ENCODE measurements around the gene SPOP. TPM values are rescaled to one million over a fixed set of nuclear protein-coding genes. Genes with fewer than 3 reads are reported as not detected.

SPOP gene
- total and polyA plus RNA-seq, 9 of the 15 experiments (the other 6 are each of a cell fraction or from before 2014, with no cell fraction given): 34.2 to 65.9 (median 39.7) TPM

DNA sequence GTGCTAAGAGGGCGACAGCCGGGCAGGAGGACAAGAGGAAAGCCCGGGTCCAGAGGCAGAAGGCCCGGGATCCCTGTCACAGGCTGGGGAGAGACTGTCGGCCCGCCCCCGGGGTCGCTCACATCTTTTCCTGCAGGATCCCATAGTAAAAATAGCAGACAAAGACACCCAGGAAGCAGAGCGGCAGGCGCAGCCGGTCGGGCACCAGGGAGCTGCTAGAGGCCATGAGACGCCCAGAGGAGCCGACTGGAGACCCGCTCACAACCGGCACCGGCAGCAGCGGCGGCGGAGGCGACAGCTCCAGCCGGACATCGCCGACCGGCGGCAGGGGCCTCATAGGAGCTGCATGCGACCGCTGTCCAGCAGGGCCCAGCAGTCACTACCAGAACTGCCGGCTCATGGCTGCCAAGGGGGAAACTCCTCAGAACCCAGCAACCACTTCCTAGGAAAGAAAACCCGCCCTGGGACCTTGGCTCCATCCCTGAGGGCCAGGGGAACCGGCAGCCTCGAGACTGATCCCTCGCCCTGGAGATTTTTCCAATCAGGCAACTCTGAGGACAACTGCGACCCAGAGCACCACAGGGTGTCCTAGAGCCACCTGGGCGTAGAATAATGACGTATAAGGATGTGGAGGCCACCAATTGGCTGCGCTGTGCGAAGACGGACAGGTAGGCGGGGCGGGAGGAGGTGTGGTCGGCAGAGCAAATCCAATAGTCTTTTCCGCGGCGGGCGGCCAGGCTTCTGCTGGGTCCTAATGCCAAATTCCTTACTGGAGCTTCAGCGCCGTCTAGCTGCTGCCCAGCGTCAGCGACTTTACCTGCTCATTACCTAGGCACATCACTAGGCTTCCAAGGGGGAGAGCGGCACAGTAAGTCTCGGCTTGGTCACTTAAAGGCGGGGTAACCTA, 30.0 kb upstream of the SPOP start, which contains the start of gene SLC35B1 (continued):
- TF ChIP-seq, protein P1, sequence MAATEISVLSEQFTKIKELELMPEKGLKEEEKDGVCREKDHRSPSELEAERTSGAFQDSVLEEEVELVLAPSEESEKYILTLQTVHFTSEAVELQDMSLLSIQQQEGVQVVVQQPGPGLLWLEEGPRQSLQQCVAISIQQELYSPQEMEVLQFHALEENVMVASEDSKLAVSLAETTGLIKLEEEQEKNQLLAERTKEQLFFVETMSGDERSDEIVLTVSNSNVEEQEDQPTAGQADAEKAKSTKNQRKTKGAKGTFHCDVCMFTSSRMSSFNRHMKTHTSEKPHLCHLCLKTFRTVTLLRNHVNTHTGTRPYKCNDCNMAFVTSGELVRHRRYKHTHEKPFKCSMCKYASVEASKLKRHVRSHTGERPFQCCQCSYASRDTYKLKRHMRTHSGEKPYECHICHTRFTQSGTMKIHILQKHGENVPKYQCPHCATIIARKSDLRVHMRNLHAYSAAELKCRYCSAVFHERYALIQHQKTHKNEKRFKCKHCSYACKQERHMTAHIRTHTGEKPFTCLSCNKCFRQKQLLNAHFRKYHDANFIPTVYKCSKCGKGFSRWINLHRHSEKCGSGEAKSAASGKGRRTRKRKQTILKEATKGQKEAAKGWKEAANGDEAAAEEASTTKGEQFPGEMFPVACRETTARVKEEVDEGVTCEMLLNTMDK (IDR thresholded peaks at IDR 0.05; ENCODE audit: borderline replicate concordance, insufficient read depth, low read depth, low read length, poor library complexity, severe bottlenecking): peak; percentile 84
- TF ChIP-seq XRCC5 (IDR thresholded peaks at IDR 0.05; ENCODE audit: low read depth, low read length) (peak; percentile 99), SNRNP70 (optimal IDR thresholded peaks at IDR 0.05; ENCODE audit: low read depth, low read length) (no peak), NCOR1 (IDR thresholded peaks at IDR 0.05) (0 out of 2 replicates have a peak, but pooled peaks have one; percentile 29), BRCA1 (IDR thresholded peaks at IDR 0.05) (no peak), BRCA1 (CRISPR knock-in tag; IDR thresholded peaks at IDR 0.05) (no peak), MECOM (CRISPR knock-in tag; IDR thresholded peaks at IDR 0.05) (no peak)
- TF ChIP-seq, protein P2, sequence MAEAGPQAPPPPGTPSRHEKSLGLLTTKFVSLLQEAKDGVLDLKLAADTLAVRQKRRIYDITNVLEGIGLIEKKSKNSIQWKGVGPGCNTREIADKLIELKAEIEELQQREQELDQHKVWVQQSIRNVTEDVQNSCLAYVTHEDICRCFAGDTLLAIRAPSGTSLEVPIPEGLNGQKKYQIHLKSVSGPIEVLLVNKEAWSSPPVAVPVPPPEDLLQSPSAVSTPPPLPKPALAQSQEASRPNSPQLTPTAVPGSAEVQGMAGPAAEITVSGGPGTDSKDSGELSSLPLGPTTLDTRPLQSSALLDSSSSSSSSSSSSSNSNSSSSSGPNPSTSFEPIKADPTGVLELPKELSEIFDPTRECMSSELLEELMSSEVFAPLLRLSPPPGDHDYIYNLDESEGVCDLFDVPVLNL (CRISPR knock-in tag; IDR thresholded peaks at IDR 0.05; ENCODE audit: low read depth): 0 out of 2 replicates have a peak, but pooled peaks have one; percentile 40
- TF ChIP-seq, protein P3, sequence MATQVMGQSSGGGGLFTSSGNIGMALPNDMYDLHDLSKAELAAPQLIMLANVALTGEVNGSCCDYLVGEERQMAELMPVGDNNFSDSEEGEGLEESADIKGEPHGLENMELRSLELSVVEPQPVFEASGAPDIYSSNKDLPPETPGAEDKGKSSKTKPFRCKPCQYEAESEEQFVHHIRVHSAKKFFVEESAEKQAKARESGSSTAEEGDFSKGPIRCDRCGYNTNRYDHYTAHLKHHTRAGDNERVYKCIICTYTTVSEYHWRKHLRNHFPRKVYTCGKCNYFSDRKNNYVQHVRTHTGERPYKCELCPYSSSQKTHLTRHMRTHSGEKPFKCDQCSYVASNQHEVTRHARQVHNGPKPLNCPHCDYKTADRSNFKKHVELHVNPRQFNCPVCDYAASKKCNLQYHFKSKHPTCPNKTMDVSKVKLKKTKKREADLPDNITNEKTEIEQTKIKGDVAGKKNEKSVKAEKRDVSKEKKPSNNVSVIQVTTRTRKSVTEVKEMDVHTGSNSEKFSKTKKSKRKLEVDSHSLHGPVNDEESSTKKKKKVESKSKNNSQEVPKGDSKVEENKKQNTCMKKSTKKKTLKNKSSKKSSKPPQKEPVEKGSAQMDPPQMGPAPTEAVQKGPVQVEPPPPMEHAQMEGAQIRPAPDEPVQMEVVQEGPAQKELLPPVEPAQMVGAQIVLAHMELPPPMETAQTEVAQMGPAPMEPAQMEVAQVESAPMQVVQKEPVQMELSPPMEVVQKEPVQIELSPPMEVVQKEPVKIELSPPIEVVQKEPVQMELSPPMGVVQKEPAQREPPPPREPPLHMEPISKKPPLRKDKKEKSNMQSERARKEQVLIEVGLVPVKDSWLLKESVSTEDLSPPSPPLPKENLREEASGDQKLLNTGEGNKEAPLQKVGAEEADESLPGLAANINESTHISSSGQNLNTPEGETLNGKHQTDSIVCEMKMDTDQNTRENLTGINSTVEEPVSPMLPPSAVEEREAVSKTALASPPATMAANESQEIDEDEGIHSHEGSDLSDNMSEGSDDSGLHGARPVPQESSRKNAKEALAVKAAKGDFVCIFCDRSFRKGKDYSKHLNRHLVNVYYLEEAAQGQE (IDR thresholded peaks at IDR 0.05; ENCODE audit: borderline replicate concordance): peak; percentile 44
- TF ChIP-seq, protein P3 (CRISPR knock-in tag; IDR thresholded peaks at IDR 0.05; ENCODE audit: low read depth): peak; percentile 77
- TF ChIP-seq, protein P4, sequence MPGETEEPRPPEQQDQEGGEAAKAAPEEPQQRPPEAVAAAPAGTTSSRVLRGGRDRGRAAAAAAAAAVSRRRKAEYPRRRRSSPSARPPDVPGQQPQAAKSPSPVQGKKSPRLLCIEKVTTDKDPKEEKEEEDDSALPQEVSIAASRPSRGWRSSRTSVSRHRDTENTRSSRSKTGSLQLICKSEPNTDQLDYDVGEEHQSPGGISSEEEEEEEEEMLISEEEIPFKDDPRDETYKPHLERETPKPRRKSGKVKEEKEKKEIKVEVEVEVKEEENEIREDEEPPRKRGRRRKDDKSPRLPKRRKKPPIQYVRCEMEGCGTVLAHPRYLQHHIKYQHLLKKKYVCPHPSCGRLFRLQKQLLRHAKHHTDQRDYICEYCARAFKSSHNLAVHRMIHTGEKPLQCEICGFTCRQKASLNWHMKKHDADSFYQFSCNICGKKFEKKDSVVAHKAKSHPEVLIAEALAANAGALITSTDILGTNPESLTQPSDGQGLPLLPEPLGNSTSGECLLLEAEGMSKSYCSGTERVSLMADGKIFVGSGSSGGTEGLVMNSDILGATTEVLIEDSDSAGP (CRISPR knock-in tag; IDR thresholded peaks at IDR 0.05): 0 out of 2 replicates have a peak, but pooled peaks have one; percentile 59
- TF ChIP-seq, protein P5, sequence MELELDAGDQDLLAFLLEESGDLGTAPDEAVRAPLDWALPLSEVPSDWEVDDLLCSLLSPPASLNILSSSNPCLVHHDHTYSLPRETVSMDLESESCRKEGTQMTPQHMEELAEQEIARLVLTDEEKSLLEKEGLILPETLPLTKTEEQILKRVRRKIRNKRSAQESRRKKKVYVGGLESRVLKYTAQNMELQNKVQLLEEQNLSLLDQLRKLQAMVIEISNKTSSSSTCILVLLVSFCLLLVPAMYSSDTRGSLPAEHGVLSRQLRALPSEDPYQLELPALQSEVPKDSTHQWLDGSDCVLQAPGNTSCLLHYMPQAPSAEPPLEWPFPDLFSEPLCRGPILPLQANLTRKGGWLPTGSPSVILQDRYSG (tag; conservative IDR thresholded peaks at IDR 0.05; ENCODE audit: low read depth): peak; percentile 66; the same call in 1 of the 2 replicates
